Adipocyte (in vitro differentiated cells): ENCODE measurements around the gene ADGRG2.
A peak's percentile ranks its signal among the peaks of the same experiment; 100 is the strongest.

Experiments
- DNase-seq: peaks from one replicate; pipeline ENCODE4 v3.0.0-alpha.2; 2015; ENCODE audit warnings: low read depth
- H3K27me3 ChIP-seq: replicated peaks from 2 replicates; pipeline ENCODE4 v1.7.0; 2013; ENCODE audit warnings: mild to moderate bottlenecking, low read length, moderate library complexity; ENCODE audit not compliant: control insufficient read depth, insufficient read depth
- H3K36me3 ChIP-seq: 2 replicates; pipeline ENCODE4 v1.7.0; 2013; ENCODE audit warnings: low read length, mild to moderate bottlenecking, moderate library complexity; ENCODE audit not compliant: control insufficient read depth, insufficient read depth, severe bottlenecking
- H3K4me1 ChIP-seq: 2 replicates; pipeline ENCODE4 v1.7.0; 2013; ENCODE audit warnings: mild to moderate bottlenecking, low read length, moderate library complexity; ENCODE audit not compliant: control insufficient read depth, insufficient read depth
- H3K4me3 ChIP-seq: 2 replicates; pipeline ENCODE4 v1.7.0; 2013; ENCODE audit warnings: mild to moderate bottlenecking, low read length, moderate library complexity
- H3K9ac ChIP-seq: 2 replicates; pipeline ENCODE4 v1.7.0; 2013; ENCODE audit warnings: mild to moderate bottlenecking, low read length, moderate library complexity
- H3K9me3 ChIP-seq: 2 replicates; pipeline ENCODE4 v1.7.0; 2013; ENCODE audit warnings: mild to moderate bottlenecking, low read length, moderate library complexity; ENCODE audit not compliant: control insufficient read depth

The ADGRG2 gene, protein sequence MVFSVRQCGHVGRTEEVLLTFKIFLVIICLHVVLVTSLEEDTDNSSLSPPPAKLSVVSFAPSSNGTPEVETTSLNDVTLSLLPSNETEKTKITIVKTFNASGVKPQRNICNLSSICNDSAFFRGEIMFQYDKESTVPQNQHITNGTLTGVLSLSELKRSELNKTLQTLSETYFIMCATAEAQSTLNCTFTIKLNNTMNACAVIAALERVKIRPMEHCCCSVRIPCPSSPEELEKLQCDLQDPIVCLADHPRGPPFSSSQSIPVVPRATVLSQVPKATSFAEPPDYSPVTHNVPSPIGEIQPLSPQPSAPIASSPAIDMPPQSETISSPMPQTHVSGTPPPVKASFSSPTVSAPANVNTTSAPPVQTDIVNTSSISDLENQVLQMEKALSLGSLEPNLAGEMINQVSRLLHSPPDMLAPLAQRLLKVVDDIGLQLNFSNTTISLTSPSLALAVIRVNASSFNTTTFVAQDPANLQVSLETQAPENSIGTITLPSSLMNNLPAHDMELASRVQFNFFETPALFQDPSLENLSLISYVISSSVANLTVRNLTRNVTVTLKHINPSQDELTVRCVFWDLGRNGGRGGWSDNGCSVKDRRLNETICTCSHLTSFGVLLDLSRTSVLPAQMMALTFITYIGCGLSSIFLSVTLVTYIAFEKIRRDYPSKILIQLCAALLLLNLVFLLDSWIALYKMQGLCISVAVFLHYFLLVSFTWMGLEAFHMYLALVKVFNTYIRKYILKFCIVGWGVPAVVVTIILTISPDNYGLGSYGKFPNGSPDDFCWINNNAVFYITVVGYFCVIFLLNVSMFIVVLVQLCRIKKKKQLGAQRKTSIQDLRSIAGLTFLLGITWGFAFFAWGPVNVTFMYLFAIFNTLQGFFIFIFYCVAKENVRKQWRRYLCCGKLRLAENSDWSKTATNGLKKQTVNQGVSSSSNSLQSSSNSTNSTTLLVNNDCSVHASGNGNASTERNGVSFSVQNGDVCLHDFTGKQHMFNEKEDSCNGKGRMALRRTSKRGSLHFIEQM

GRCh38 chrX:19121898-19122640 lies at the start of gene ADGRG2:
TSS of gene ADGRG2 (minus strand) at chrX:19122468. CDS start at chrX:19068834, 53,634 bp downstream.
- Histone ChIP-seq H3K36me3 (no peaks in the 10 kb centered on the region), H3K27me3 (peaks cover 53% of the 10 kb centered on the region), H3K9me3 (peaks cover 3% of the 10 kb centered on the region), H3K9ac (no peak within 1 kb of the TSS), H3K4me1 (no peaks in the 10 kb centered on the region), H3K4me3 (peak within 1 kb of the TSS; percentile 61)
- peak; percentile 49 for DNase-seq

DNA sequence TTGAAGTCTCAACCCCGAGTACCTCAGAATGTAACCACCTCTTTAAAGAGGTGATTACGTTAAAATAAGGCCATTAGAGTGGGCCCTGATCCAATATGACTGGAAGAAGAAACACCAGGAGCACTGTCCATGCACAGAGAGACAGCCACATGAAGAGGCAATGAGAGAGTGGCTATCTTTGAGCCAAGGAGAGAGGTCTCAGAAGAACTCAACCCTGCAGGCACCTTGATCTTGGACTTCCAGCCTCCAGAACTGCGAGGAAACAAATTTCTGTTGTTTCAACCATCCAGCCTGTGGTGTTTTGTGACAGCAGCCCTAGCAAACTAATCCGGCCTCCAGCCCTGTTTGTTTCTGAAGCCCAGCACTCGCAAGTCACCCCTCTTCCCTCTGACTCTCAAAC lies 46.3 kb upstream of the ADGRG2 start:
- no peak overlapping the region for H3K4me3 ChIP-seq
- peaks cover 6% of the 10 kb centered on the region for H3K27me3 ChIP-seq
- peaks cover 10% of the 10 kb centered on the region for H3K9me3 ChIP-seq
- no peak for DNase-seq
- no peaks in the 10 kb centered on the region for H3K4me1 ChIP-seq
- H3K36me3 ChIP-seq: no peaks in the 10 kb centered on the region
- no peak overlapping the region for H3K9ac ChIP-seq

GRCh38 chrX:19162851-19163250 lies 40.6 kb upstream of the ADGRG2 start:
- H3K36me3 ChIP-seq: no peaks in the 10 kb centered on the region
- H3K9me3 ChIP-seq: peaks cover 4% of the 10 kb centered on the region
- peaks cover 8% of the 10 kb centered on the region for H3K27me3 ChIP-seq
- DNase-seq: no peak
- H3K4me1 ChIP-seq: no peaks in the 10 kb centered on the region
- no peak overlapping the region for H3K9ac ChIP-seq
- no peak overlapping the region for H3K4me3 ChIP-seq

- Histone ChIP-seq H3K9ac (no peak overlapping the region), H3K27me3 (no peaks in the 10 kb centered on the region)
- DNase-seq: peak; percentile 54
Observed at GRCh38 chrX:19156186-19156585, 33.9 kb upstream of the ADGRG2 start.

GRCh38 chrX:19152762-19153161 lies 30.5 kb upstream of the ADGRG2 start:
- H3K27me3 ChIP-seq: no peaks in the 10 kb centered on the region
- H3K9me3 ChIP-seq: no peaks in the 10 kb centered on the region
- no peaks in the 10 kb centered on the region for H3K4me1 ChIP-seq
- H3K9ac ChIP-seq: no peak overlapping the region
- no peak for DNase-seq
- no peaks in the 10 kb centered on the region for H3K36me3 ChIP-seq
- no peak overlapping the region for H3K4me3 ChIP-seq

More at GRCh38 chrX:19156186-19156585, 33.9 kb upstream of the ADGRG2 start:
- no peaks in the 10 kb centered on the region for H3K4me1 ChIP-seq
- no peak overlapping the region for H3K4me3 ChIP-seq
- no peaks in the 10 kb centered on the region for H3K36me3 ChIP-seq
- H3K9me3 ChIP-seq: no peaks in the 10 kb centered on the region

GRCh38 chrX:19137067-19137466 lies 14.8 kb upstream of the ADGRG2 start:
- H3K27me3 ChIP-seq: peaks cover 3% of the 10 kb centered on the region

GRCh38 chrX:19133784-19134183 lies 11.5 kb upstream of the ADGRG2 start:
- Histone ChIP-seq H3K36me3 (no peaks in the 10 kb centered on the region), H3K27me3 (peaks cover 3% of the 10 kb centered on the region), H3K9ac (no peak overlapping the region), H3K4me1 (peaks cover 4% of the 10 kb centered on the region), H3K9me3 (no peaks in the 10 kb centered on the region), H3K4me3 (no peak overlapping the region)
- DNase-seq: no peak

More at GRCh38 chrX:19137067-19137466, 14.8 kb upstream of the ADGRG2 start:
- H3K4me1 ChIP-seq: peaks cover 4% of the 10 kb centered on the region
- no peak overlapping the region for H3K4me3 ChIP-seq
- no peaks in the 10 kb centered on the region for H3K36me3 ChIP-seq
- no peak overlapping the region for H3K9ac ChIP-seq
- DNase-seq: no peak
- no peaks in the 10 kb centered on the region for H3K9me3 ChIP-seq

DNA sequence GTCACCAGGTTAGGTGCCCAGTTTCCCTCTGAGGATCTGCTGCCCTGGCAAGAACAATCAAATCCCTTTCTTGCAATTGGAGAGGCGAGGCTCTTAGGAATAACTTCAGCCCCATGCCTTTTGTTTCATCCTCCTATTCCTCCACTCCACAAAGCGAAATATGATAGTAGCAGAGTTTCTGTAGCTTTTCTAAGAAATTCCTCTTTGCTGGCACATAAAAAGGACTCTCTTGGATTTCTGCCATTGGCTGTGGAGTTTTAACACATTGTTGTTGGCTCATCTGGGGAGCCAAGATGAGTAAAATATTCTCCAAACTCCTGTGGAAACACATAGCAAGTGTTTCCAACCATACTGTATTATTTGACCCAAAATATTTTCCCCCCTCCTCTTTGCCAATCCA lies 11.0 kb upstream of the ADGRG2 start:
- DNase-seq: no peak
- Histone ChIP-seq H3K9ac (no peak overlapping the region), H3K4me1 (peaks cover 4% of the 10 kb centered on the region), H3K27me3 (peaks cover 3% of the 10 kb centered on the region), H3K9me3 (no peaks in the 10 kb centered on the region), H3K4me3 (no peak overlapping the region), H3K36me3 (no peaks in the 10 kb centered on the region)

DNA sequence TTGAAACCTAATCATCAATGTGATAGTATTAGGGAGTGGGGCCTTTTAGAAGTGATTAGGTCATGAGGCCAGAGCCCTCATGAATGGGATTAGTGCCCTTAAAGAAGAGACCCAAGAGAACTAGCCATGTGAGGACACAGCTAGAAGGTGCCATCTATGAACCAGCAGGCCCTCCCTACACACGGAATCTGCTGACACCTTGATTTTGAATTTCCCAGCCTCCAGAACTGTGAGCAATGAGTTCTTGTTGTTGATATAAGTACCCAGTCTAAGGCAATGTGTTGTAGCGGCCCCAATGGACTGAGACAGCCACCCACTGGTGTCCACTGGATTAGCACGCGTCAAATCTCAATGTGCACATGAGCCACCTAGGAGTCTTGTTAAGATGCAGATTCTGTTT lies 8.4 kb upstream of the ADGRG2 start:
- no peak overlapping the region for H3K9ac ChIP-seq
- no peaks in the 10 kb centered on the region for H3K36me3 ChIP-seq
- H3K4me3 ChIP-seq: no peak overlapping the region
- no peak for DNase-seq
- peaks cover 12% of the 10 kb centered on the region for H3K4me1 ChIP-seq
- H3K27me3 ChIP-seq: peaks cover 3% of the 10 kb centered on the region
- H3K9me3 ChIP-seq: no peaks in the 10 kb centered on the region

DNA sequence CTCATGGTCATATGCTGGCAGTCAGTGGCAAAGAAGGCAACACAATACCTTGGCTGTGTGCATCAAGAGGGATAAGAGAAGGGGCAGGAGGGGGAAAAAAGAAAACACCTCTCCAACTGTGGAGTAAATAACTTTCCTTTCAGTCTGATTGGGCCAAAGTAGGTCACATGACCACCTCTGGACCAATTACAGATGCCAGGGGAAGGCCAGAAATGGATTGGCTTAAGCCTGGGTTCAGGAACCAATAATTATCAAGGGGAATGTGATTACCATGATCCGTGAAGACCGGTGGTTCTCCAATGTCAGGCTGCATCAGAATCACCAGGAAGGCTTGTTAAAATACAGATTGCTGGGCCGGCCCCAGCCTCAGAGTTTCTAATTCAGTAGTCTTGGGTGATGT lies 7.4 kb upstream of the ADGRG2 start:
- Histone ChIP-seq H3K4me1 (peaks cover 12% of the 10 kb centered on the region), H3K4me3 (no peak overlapping the region), H3K27me3 (peaks cover 7% of the 10 kb centered on the region), H3K9me3 (no peaks in the 10 kb centered on the region), H3K36me3 (no peaks in the 10 kb centered on the region), H3K9ac (no peak overlapping the region)
- DNase-seq: no peak
